GM18519 (cell line): ENCODE measurements around the gene LGR4.

Experiments used
- ATAC-seq: cut with Tn5 transposase; IDR thresholded peaks from one replicate; pipeline ENCODE4 v1.9.1; 2021; ENCODE audit warnings: mild to moderate bottlenecking, moderate library complexity; ENCODE audit not compliant: unreplicated experiment, low FRiP score

The LGR4 gene

DNA sequence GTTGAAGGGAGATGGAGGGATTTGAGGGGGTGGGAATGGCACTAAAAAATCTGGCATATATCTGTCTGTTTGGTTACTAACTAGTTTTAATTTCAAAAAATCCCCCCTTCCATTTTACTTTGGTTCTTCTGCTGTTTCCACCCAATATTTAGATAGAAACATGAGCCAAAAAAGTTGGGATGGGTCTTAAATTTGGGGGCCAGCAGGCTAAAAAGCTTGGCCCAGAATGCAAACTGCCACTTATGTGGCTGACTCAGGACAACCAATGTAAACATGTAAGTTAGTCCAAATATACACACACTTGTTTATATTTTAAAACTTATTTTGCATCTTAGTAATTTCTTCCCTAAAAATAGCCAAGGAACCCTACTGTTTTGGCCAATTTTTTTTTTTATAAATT lies 35.7 kb downstream of the LGR4 start:
- no peak for ATAC-seq

- ATAC-seq, result no peak
Measured at GRCh38 chr11:27433742-27434141, 38.8 kb downstream of the LGR4 start.

DNA sequence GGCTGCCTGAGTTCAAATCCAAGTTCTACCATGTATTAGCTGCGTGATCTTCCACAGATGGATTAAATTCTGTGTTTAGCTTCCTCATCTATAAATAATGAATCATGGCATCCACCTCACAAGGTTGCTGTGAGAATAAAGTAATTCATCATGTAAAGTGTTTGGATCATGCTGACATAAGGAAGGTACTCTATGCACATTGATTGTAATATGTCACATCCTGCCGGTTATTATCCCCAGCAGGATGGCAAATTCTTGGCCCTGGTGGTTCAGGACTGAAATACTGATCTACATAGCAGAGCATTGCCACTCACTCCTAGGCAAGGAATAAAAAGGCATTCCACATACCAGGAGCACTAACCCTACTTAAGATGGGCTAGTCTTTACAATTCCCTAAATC lies 40.8 kb downstream of the LGR4 start:
- ATAC-seq, result no peak

GRCh38 chr11:27429761-27430393 lies 42.7 kb downstream of the LGR4 start:
- ATAC-seq, result no peak

DNA sequence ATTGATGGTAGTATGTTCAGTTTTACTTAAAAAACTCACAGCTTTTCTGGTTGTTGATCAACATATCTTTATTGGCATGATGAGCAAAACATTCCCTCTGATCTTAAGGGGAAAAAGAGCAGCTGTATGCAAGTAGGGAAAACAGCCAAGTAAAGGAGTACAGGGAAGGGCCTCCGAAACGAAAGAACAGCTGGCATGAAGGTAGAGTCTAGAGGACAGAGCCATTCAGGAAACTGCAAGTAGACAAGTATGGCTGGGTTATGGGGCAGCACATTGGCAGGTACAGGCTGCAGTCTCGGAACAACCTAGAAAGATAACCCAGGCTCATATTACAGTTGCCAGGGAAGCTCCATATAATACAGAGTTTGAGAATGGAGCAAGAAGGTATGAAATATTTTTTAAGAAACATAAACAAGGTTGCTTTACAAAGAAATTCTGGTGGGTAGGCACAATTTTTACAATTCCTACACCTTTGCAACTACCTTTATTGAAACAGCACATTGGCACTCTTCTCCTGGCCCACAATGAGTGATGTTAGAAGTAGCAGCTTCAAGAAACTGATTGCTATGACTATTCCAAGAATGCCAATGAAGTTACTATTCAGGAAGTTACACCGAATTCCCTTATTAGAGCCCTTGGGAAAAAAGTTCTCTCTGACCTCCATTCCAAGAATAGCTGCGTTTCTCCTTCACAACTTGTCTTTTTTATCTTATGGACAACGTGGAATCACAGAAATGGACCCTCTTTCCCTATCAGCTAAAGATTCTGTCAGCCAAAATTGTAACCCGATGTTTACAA lies 45.2 kb downstream of the LGR4 start:
- no peak for ATAC-seq

DNA sequence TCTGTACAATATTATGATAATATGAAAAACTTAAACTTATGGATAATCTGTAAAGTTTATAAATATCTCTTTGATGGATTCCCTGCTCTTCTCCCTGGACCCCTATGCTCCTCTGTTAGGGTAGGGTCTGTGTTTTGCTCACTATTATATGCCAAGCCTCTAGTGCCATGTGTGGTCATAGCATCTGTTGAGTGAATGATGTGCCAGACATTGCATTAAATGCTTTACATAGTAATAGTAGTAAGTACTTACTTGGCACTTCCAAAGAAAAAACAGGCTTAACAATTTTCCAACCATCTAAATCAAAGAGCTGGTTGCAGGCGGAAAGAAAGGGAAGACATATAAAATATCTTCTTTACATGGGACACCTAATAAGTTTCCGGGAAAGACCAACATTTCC lies 46.8 kb downstream of the LGR4 start:
- no peak for ATAC-seq

DNA sequence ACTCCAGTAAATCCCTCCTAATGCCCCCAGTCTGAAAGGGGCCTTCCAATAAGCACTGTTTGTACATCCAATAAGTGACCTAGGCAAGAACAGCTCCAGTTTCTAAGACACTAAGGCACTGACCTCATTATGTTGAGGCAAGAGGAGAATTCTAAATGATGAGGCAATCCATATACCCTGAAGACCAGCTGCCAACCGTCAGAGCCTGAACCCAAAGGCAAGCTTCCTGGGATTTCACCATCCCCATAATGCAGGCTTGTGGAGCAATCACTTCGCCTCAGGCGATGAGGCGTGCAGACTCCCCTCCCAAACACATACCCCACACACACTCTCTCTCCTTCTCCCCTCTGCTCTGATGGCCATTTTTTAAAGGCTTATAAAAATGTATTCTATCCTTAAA lies 49.5 kb downstream of the LGR4 start:
- no peak for ATAC-seq

DNA sequence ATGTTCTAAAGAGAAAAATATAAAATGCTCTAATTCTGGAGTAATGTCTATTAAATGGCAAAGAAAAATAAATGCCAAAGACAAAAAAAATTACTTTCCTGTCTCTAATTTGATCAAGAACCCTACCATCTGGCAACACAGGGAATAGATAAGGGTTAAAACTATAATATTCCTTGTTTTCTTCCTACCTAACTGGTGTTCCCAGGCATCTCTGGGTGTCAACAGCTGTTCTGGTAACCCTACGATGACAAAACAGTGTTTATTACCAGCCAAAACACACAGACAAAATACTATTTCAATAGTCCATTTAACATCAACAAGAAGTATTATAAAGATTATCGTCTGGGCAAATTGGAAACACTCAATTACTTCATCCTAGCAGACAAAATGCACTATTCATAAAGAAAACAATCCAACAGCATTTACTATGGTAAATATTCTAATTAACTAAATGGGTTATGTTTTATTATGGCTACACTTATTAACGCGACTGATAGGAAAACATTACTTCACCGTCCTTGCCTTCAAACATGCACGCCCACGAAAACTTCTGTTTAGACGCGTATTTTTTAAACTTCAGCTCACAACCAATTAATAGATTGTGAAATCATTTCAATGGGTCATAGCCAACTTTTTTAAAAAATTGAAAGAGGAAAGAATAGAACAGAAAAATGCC lies 50.6 kb downstream of the LGR4 start:
- ATAC-seq, result no peak

GRCh38 chr11:27420722-27421572 lies 51.6 kb downstream of the LGR4 start:
- no peak for ATAC-seq

DNA sequence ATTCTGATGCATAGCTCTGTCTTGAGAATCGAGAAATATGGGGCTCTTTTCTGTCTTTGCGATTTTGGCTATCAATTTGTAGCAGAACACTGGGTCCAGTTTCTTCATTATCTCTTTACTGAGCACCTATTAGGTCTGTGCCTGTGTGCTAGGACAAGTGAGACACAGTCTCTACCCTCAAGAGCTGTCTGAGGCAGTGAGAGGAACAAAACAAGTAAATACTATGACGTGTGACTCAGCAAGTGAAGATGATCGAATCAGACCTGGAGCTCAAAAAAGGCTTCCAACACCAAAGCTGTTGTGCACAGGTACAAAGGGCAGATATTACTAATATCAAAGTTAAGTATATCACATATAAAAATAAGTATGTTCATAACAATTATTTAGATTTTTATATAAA lies 52.4 kb downstream of the LGR4 start:
- ATAC-seq, result no peak

DNA sequence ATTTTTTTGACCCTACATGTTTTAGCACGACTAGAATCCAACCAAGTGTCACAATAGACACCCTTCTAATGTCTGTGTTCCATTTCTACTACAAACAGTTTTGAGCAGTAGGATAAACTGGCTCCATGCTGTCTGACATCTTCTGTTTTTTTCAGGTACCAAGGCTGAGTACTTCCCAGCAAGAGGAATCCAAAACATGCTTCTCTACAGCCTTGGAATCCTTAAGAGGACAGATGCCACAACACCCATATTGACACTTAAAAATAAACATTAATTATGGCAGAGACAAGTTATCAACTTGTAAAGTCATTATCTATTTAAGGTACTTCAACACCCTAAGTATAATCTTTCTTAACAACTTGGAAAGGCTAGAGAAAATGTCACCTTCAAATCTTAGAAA lies 54.2 kb downstream of the LGR4 start:
- no peak for ATAC-seq

DNA sequence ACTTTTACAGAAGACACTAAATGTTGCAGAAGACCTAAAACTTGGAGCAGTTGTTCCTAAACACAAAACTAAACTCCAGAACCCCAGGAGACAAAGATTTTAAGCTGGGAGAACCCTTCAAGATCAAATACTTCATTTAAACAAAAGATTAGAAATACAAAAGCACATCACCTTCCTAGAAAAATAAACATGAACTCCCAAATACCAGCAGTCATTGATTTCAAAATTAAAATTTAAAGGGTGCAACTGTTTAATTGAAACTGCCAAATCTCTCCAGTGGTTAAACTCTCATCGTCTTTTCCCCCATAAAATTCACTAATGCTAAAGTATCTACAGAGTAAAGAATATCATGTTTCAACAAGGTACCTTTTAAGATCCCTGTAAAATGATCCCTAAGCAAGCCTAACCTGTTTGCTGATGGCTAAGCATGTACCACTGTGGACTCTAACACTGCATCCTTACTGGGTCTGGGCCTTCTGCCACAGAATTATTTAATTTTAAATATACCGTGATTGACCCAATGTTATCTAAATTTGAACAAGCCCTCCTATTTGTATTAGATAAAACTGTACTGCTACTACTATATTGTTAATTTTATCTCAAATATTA lies 55.9 kb downstream of the LGR4 start:
- no peak for ATAC-seq

DNA sequence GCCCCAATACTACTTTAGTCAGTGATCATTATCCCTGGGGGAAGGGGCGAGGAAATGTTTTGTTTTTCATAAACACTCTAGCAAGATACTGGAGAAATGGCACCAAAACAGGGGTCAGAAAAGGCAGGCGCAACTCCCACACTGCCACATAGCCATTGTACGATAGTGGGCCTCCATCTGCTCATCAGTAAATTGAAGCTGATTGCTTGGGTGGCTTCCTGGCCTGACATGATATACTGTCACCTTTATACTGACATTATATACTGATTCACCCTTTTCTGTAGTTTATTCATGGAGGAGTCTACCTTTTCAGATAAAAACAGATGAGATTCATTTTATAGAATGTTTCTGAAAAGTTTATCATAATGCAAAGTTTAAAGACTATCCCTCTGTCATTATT lies 57.9 kb downstream of the LGR4 start:
- no peak for ATAC-seq

GRCh38 chr11:27413218-27413617 lies 59.4 kb downstream of the LGR4 start:
- no peak for ATAC-seq

- ATAC-seq, result no peak
Measured at GRCh38 chr11:27412192-27412691, 60.3 kb downstream of the LGR4 start.

DNA sequence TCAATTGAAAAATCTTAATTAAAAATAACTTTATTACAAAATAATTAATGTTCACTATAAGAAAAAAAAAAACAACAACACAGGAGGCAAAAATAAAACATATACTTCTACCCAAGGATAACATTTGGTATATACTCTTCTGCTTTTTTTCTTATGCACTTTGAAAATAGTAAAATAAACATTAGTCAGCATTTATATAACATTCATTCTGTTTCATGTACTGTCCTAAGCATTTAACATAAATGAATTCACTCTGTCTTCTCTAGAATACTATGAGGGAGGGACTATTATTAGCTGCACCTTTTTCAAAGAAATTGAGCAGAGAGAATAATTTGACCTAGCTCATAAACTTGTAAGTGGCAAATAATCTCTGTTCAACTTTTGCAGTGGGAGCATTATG lies 61.3 kb downstream of the LGR4 start:
- ATAC-seq, result no peak

- ATAC-seq, result no peak
Measured at GRCh38 chr11:27410272-27410671, 62.3 kb downstream of the LGR4 start.

GRCh38 chr11:27409742-27410141 lies 62.8 kb downstream of the LGR4 start:
- ATAC-seq, result no peak

GRCh38 chr11:27409049-27409448 lies 63.5 kb downstream of the LGR4 start:
- no peak for ATAC-seq

DNA sequence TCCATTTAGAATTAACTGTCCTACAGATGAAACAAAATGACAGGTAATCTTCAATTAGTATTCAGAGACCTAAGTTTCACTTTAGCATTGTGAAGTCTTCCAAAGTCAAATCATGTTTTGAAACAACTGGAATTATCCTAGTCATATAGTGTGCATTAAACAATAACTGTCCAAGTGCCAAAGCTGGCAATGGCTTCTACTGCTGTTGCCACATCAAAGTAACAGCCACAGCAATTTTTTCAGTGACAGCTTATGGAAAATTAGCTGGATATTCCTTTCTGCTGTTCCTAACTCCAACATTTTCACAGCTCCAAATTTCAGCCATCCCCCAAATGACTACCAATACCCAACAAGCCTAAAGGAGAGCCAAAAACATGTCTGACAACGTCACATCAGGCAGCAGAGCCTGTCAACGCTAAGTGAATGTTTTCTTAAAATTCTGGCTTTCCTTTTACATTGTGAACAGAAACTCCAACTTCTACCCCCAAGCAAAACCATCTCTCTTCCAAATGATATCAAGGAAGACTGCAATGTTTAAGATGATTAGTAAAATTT lies 64.3 kb downstream of the LGR4 start:
- ATAC-seq, result no peak
